NCI-H2029 (cell line): ENCODE data around the gene SYNDIG1L.
"Not testable (repeated sequence)": the region's sequence is repeated elsewhere in the genome, so short reads cannot be mapped to it uniquely, and the experiment has no call there.

Experiments used
- DNase-seq: peaks from one replicate; lab custom pipeline; 2025; lab: John Stamatoyannopoulos, UW

SYNDIG1L gene

GRCh38 chr14:74426202-74426582 lies at the start of gene SYNDIG1L:
SYNDIG1L (minus strand) TSS chr14:74426210; CDS start chr14:74409744, 16,466 bp downstream.
- DNase-seq: no peak

GRCh38 chr14:74475678-74476077 lies 49.7 kb upstream of the SYNDIG1L start:
- DNase-seq: no peak

- no peak for DNase-seq
Observed at GRCh38 chr14:74474376-74474775, 48.4 kb upstream of the SYNDIG1L start.

DNA sequence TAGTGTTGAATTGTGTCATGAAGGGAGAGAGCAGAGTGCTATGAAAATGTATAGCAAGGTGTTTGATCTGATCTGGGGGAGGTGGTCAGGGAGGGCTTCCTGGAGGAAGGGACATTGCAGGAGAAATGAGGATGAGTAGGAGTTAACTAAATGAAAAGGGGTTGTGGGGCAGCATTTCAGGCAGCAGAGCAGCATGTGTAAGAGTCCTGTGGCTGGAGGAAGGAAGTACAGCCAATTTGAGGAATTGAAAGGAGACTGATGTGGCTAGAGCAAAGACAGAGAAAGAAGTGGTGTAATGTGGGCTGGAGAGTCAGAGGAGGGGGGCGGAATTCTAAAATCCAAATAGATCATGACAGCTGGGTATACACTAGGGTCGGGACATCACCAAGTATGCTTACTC lies 46.6 kb upstream of the SYNDIG1L start:
- no peak for DNase-seq

GRCh38 chr14:74469548-74470518 lies 43.8 kb upstream of the SYNDIG1L start:
- no peak for DNase-seq

DNA sequence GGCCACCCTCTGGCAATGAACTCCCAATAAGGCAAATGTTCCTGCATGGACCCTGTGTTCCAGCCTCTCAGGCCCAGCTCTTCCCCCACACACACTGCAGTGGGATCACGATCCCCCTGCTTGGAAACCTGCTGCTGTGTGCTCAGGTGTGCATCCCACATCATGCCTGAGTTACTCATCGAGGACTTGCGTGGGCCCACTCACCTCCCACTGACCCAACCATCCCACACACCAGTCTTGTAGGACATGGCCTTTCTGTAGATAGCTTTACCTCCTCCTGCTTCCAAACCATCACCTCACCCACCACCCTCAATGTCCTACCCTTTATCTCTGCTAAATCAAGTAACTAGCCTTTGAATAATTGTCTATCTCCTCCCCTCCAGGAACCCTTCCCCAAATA lies 42.5 kb upstream of the SYNDIG1L start:
- no peak for DNase-seq

DNA sequence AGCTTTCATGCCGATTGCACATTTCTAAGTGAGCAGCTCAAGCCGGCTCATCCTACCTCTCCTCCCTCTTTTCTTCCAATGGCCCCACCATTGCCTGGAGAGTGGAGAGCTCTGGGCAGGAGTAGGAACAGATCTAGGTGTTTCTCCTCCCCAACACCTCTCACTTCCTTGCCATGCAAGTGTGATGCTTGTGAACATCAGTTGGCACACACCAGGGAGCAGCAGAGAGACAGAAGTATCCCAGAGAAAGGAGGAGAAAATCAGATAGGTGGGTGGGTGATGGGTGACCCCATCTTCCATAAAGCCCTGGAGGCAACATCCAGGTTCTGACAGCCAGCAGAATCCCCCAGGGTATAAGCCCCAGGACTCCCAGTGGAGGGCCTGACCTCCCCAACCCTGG lies 39.3 kb upstream of the SYNDIG1L start:
- DNase-seq: no peak

- no peak for DNase-seq
Observed at GRCh38 chr14:74464785-74465184, 38.8 kb upstream of the SYNDIG1L start.

GRCh38 chr14:74463697-74464096 lies 37.7 kb upstream of the SYNDIG1L start:
- DNase-seq: no peak

GRCh38 chr14:74462993-74463392 lies 37.0 kb upstream of the SYNDIG1L start:
- DNase-seq: no peak

- DNase-seq: no peak
Observed at GRCh38 chr14:74459976-74460375, 34.0 kb upstream of the SYNDIG1L start.

- no peak for DNase-seq
Observed at GRCh38 chr14:74459289-74459946, 33.4 kb upstream of the SYNDIG1L start.

GRCh38 chr14:74457565-74457895 lies 31.5 kb upstream of the SYNDIG1L start:
- DNase-seq: no peak

- DNase-seq: no peak
Observed at GRCh38 chr14:74456684-74457564, 30.9 kb upstream of the SYNDIG1L start.

DNA sequence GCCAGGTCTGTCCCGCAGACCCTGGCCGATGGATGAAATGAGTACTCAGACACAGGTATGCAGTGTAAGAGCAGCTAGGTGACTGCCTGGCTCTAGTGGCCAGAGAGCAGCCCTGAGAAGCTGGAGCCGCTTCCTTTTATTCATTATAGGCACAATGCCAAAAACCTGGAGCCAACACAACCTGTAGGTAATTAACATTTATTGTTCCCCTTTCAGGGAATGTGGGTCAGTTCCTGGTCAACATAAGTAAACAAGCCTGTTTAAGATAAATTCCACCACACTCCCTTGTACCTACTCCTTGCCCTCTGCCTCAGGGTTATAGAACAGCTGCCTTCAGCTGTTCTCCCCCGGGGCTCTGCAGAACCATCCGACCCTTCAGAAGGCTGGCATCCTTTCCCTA lies 28.4 kb upstream of the SYNDIG1L start:
- not testable (repeated sequence) for DNase-seq

DNA sequence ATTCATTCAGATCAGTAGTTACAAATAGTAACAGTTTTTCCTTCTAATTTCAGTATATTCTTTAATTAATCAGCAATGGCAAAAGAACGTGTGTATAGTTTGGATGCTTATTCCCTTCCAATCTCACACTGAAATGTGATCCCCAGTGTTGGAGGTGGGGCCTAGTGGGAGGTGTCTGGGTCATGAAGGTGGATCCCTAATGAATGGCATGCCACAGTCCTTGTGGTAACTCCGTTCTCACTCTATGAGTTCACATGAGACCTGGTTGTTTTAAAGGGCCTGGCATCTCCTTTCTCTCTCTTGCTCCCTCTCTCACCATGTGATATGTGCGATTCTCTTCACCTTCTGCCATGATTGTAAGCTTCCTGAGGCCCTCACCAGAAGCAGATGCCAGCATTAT lies 18.9 kb upstream of the SYNDIG1L start:
- no peak for DNase-seq

DNA sequence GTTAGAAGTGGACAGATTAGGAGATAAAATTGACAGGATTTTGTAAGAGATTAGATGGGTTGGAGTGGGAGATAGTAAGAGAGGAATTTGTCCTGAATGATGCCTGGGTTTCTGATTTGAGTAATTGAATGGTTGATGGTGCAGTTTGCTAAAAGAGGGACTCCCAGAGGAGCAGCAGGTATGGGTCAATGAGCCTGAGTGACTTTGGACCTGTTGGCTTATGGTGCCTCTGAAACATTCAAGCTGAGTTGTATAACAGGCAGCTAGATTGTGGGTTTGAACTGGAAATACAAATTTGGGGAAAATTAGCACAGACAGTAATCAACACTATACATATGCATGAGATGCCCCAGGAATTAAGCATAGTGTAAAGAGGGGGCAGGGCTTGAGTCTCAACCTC lies 16.7 kb upstream of the SYNDIG1L start:
- DNase-seq: no peak

- DNase-seq: no peak
Observed at GRCh38 chr14:74441113-74441512, 15.1 kb upstream of the SYNDIG1L start.

GRCh38 chr14:74438351-74438915 lies 12.4 kb upstream of the SYNDIG1L start:
- DNase-seq: no peak

GRCh38 chr14:74437496-74438053 lies 11.6 kb upstream of the SYNDIG1L start:
- no peak for DNase-seq

DNA sequence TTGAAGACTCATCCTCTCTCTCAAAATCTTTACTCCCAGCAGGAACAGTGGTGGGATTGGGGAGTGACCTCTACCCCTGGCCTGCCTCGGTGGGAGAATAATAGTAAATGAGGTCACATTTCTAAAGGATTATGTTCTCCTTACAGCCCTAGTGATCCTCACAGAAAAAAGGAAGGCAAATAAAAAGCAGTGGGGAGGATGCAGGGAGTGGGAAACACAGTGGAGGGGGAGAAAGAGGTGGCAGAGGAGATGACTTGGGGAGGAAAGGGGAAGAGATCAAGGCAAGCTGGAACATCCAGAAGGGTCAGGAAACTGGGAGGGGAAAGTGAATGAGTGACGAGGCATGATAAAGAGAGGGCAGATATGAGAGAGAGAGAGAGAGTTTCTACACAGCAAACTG lies 8.3 kb upstream of the SYNDIG1L start:
- DNase-seq: no peak

DNA sequence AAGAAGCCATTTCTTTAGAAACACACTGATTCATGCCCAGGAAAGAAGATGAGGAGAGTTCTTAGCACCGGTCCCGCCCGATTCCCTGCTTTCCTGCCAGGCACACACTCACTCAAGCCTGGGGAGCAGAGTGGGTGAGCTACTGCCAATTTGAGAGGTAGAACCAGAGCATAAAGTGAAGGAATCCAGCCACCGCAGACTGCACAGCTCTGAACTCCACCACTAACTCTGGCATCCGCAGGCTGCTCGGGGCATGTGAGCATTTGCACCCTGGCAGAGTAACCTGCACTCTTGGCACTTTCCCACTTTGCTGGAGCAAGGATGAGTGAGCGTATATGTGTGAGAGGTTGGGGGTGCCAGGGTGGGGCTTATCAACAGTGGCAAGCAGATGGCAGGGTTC lies 4.0 kb upstream of the SYNDIG1L start:
- DNase-seq: no peak
